ENCODE measurements around the gene SNX14.

GRCh38 chr6:85494547-85495536 is 98.8 kb downstream of the SNX14 start:
- TF ChIP-seq GATA3 (IDR thresholded peaks at IDR 0.05; ENCODE audit: low read depth, low read length): no peak
- TF ChIP-seq GATA2 (IDR thresholded peaks at IDR 0.05; ENCODE audit: low read depth, low read length): no peak

Measured in SH-SY5Y (cell line).